Epidermal melanocyte (primary cell): Measurements from ENCODE around the gene COL15A1.
"Not testable (repeated sequence)": the region's sequence is repeated elsewhere in the genome, so short reads cannot be mapped to it uniquely, and the experiment has no call there.

Source experiments
- DNase-seq: peaks from one replicate; pipeline ENCODE4 v3.0.0; 2011; ENCODE audit warnings: low spot score; ENCODE audit not compliant: insufficient read length

Gene COL15A1

GRCh38 chr9:99075246-99075912 is 131.7 kb downstream of the COL15A1 start:
- DNase-seq, result no peak

- no peak for DNase-seq
Observed at GRCh38 chr9:99076030-99076429, 132.3 kb downstream of the COL15A1 start.

- DNase-seq, result no peak
Observed at GRCh38 chr9:99076483-99077171, 132.9 kb downstream of the COL15A1 start.

GRCh38 chr9:99078717-99079116 is 135.0 kb downstream of the COL15A1 start:
- no peak for DNase-seq

- no peak for DNase-seq
Observed at GRCh38 chr9:99079542-99079941, 135.8 kb downstream of the COL15A1 start.

- DNase-seq, result no peak
Observed at GRCh38 chr9:99083051-99083450, 139.3 kb downstream of the COL15A1 start.

- no peak for DNase-seq
Observed at GRCh38 chr9:99085949-99086948, 142.5 kb downstream of the COL15A1 start.

- DNase-seq, result no peak
Observed at GRCh38 chr9:99087462-99087861, 143.8 kb downstream of the COL15A1 start.

GRCh38 chr9:99090336-99091130 is 146.8 kb downstream of the COL15A1 start:
- DNase-seq, result no peak

- DNase-seq, result no peak
Observed at GRCh38 chr9:99092643-99093491, 149.2 kb downstream of the COL15A1 start.

- no peak for DNase-seq
Observed at GRCh38 chr9:99093492-99093791, 149.7 kb downstream of the COL15A1 start.

GRCh38 chr9:99095565-99095964 is 151.9 kb downstream of the COL15A1 start:
- DNase-seq, result no peak

GRCh38 chr9:99096409-99096808 is 152.7 kb downstream of the COL15A1 start:
- DNase-seq, result no peak

- DNase-seq, result not testable (repeated sequence)
Observed at GRCh38 chr9:99099806-99100585, 156.3 kb downstream of the COL15A1 start.

GRCh38 chr9:99101271-99101670 is 157.6 kb downstream of the COL15A1 start:
- no peak for DNase-seq

- DNase-seq, result no peak
Observed at GRCh38 chr9:99101812-99102211, 158.1 kb downstream of the COL15A1 start.

GRCh38 chr9:99103054-99103895 is 159.6 kb downstream of the COL15A1 start:
- DNase-seq, result no peak

- DNase-seq, result no peak
Observed at GRCh38 chr9:99103901-99104458, 160.3 kb downstream of the COL15A1 start.
